ENCODE data around the gene MVB12B.

Gene MVB12B

DNA sequence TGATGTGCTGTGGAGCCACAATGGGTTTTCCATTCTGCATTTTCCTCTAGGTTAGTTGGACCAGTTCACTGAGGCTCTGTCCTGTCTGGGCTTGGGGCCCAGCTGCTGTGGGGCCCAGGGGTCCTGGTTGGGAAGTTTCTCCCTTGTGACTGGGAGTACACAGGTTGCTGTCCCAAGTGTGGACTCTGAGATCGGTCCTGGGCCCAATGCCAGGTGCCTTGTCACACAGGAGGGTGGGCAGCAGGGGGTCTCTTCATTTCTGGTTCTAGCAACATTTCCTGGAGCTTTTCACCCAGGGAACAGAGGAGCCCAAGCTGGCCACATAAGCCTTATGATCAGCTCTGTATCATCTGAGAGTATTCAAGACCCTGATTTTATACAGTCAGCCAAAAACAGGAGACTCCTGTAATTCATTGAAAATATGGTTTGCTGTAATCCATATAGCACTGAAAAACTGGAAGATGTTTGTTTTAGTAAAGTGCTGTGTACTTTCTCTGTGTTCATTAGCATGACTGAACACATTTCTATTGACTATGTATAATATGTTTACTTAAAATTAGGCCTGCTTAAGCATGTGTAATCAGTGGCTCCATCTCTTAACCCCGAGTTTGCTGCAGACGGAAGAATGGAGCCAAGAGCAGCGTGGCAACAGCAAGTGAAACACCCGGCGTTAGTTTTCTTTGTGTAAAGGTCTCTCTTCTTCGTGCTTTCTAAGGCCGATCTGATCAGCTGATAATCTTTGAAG is 62.5 kb downstream of the MVB12B start:
- no peak for DNase-seq

DNA sequence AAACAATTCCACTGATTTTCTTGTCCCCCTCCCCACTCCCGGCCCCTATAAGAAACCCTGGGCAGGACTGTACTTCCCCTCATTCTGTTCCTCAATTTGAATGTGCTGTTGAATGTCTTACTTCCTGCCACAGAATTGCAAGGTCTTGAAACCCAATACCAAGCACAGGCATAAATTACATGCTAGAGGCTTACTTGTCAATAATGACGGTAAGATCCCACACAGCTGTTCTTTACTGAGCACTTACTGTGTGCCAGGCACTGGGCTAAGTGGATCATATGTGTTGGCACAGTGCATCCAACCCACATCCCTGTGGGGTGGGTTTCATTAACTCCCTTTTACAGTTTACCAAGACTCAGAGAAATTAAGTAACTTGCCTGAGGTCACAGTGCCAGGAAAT is 63.4 kb downstream of the MVB12B start:
- DNase-seq, result no peak

DNA sequence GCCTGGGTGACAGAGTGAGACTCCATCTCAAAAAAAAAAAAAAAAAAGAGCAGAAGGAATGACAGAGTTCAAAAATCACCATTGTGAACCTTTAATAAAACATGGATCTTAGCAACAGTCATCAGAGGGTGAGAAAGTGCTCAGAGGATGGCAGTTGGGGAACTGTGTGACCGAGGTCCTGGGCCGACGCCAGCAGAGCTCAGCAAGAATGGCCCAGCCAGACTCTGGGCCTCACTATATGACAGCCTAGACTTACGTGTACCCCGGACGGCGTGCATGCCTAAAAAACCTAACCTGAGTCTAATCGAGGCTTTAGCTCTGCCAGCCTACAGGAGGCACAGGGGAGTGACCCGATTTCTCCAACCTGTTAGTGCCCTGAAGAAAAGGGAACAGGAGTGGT is 64.3 kb downstream of the MVB12B start:
- no peak for DNase-seq

DNA sequence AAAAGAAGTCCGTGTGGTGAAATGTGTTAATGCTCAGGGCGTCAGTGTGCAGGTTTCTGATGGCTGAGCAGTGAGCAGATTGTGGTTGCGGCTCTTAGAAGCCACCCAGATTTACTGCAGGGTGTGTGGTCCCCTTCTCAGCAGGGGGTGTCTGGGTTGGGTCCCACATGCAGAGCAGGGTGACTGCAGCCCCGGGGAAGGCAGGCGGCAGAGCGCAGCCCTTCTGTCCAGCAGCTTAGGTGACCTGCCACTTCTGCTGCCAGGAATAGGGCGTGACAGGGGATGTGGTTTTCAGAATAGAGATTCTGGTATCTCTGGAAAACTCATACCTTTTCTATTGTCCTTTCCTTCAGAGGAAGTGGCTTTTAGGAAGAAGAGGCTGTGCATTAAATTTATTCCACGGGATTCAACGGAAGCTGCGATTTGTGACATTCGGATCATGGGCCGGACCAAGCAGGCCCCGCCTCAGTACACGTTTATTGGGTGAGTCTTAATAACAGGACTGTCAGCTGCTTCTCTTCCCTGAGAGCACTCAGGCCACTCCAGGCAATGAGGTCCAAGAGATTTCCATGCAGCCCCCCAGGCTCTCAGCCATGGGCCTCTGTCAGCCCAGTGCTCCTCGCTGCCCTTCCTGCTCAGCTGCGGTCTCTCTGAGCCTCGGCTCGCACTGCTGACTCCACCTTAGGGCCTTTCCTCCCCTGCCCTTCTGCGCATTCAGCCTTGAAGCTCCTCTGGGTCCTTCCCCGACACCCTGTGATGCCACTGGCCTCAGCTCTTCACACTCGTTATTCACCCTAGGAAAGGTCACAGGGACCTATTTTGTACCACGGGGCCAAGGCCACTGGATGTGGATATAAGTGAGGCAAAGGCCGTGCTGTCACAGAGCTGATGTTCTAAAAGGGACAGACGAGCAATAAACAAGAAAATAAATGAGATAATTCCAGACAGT is 65.4 kb downstream of the MVB12B start:
- DNase-seq, result no peak

DNA sequence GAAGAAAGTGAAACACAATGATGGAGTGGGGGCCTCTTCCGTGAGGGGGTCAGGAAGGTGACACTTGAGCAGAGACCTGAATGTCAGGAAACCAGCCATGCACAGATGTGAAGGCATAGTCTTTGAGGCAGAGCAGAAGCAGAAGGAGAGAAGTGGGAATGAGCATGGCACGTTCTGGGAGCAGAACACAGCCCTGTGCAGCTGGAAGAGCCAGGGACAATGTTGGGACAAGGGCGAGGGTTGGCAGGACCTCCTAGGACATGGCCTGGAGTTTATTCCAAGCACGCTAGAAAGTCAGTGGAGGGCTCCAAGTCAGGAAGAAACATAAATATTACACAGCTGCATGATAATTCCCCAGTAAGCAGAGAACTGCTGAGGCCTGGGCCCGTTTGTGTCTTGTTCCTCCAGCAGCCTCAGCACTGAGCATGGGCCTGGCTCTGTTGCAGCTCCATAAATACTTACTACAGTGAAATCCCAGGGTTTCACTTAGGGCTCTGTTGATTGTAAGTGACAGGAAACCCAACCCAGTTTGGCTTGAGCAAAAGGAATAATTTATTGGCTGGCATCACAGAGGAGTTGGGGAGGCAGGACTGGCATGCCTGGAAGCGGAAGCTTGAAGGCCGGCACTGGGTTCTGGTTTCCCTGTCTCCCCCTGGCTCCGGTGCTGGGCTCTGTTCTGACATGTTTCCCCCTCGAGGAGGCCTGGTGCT is 66.2 kb downstream of the MVB12B start:
- DNase-seq, result no peak

DNA sequence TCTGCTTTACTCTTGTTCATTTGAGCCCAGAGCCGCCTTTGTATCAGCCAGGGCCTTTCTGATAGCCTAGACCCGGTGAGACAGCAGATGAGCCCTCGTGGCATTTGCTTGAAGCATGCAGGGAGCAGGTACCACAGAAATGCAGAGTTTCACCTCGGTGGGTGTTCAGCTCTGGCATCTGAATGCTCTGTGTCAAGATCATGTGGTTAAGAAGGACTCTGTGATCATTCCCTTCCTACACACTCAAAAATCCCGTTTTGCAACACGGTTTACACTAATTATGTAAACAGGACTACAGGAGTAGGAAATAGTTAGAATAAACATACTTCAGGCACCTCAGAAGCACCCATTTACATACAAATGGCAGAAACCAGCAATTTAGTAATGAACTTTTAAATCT is 67.2 kb downstream of the MVB12B start:
- DNase-seq, result no peak

DNA sequence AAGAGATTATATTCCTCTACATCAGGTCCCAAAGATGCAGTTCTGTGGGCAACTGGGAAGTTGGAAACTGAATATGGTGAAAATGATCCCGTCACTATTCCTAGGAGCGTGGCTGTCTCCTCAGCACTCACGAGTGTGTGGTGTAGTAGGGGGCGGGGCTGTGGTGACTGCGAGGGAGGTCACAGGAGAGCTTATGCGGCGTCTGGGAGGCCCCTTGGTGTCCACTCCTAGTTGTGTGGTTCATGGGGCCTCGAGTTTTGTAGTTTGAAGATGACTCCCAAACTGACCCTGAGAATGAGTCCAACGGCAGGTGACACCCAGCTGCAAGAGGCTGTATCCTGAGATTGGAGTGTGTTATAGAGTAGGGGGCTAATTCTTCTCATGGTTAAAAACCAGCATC is 68.2 kb downstream of the MVB12B start:
- no peak for DNase-seq

DNA sequence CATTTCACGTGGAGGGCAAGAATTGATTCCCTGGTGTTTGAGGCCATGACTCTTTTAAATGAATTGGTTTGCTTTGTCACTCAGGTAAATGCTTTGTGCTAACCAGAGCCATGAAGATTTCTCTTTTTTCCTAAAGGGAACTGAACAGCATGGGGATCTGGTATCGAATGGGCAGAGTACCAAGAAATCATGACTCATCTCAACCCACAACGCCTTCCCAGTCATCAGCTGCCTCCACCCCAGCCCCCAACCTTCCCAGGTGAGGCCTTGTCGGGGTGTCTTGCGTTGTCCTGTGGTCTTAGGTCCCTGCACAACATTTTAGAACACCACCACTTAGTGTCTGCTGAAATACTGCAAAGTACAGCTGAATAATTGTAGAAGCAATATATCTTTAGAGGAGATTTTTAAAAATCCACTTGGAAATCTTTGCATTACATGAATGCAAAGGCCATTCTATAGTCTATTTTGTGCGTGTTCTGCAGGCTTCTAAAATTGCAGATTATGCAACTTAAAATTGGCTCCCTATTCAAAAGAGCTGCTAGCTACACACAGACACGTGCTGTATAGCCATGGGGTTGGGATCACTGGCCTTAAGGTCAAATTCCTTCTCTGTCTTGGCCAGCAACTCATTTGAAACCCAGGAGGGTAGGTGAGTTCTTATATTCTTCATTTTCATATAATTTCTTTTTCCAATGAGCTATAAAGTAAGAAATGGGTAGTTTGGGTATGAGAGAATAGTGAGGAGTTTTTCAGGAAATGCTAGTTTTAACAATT is 69.0 kb downstream of the MVB12B start:
- no peak for DNase-seq

DNA sequence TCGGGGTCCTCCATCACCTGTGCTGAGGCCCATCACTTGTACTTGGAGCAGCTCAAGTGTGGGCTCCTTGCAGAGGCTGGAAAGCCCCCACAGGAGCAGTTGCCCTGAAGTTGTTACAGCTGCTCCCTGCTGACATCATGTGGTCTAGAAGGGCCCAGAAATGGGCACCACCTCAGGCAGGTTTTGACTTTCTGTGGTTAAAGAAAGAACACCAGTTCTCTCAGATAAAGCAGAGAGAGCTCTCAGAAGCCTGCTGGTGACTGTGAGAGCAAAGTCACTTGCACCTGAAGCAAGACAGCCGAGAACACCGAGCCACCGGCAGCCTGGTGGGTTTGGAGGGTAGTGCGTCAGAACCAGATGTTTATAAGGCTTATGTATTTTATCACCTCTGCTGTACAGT is 70.4 kb downstream of the MVB12B start:
- no peak for DNase-seq

DNA sequence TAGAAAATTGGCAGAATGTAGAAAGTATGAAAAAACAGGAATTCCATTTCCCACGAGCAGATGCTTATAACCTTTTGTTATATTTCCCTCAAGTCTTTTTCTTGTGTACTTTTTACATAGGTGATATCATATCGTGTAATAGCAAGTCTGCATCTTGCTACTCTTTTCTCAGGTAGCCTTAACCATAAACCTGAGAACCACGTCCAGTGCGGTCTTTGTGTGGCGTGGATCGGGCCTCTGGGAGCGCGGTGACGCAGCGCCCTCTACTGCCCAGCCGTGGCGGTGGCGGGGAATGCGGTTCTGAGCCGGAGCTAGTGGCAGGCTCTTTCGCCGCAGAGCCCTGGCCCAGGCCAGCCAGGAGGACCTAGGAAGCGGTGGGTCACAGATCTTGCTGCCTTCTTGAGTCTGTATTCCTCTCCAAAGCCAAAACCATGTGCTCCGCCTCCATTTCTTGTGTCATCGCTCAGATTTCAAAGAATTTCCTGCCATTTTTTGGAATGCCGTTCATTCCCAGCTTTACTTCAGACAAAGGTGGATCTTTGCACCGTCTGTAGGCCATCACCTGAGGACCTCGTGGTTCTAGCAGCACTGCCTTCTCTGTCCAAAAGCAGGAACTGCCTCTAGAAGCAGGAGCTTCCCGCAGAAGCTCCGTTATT is 71.9 kb downstream of the MVB12B start:
- DNase-seq, result no peak

DNA sequence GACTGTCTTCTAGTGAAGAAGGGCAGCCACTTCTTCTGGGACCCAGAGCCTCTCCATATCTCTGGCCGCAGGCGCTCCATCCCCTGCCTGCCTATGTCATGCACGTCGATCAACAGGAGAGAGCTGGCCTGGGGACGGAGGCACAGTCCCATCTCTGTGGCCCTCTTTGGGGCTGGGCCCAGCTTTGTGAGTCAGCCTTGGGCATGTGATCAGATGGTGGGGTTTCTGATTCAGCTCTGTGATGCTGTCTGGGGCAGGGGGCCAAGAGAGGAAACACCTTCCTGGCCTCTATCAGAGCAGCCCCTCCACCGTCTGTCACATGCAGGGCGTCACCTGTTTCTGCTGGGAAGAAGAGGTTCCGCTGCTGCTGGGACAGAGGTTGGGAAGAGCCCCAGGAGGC is 72.6 kb downstream of the MVB12B start:
- no peak for DNase-seq

DNA sequence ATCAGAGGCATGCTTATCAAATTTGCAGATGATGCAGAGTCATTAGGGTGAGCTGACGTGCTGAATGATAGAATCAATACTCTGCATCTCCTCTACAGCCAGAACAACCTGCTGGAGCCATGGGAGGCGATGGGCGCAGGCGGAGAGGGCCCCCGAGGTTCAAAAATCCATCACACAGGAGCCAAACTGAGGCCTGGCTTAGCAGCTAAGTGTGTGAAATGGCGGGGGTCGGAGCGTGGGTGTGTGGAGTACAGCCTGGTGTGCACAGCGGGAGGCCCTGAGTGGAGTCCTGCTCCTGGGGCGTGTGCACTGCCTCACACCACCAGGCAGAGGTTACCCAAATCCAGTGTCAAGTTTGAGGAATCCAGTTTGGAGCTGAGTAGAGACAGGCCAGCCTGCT is 73.2 kb downstream of the MVB12B start:
- DNase-seq, result no peak

DNA sequence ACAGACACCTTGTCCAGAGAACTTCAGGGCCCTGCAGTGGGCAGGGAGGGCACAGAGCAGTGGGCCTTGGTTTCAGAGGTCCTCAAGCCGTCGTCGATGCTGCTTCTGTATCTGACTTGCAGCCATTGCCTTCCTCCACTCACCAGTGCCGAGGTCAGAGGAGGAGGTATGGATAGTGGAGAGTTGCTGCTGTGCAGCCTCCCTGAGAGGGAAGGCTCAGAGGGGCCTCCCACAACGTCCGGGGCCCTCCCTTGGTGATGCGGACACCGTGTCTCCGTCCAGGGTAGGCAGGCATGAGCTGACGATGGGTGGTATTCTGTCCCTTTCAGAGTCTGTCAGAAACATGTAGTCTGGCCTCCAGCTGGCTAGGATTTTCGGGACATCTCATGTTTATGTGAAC is 73.9 kb downstream of the MVB12B start:
- no peak for DNase-seq

DNA sequence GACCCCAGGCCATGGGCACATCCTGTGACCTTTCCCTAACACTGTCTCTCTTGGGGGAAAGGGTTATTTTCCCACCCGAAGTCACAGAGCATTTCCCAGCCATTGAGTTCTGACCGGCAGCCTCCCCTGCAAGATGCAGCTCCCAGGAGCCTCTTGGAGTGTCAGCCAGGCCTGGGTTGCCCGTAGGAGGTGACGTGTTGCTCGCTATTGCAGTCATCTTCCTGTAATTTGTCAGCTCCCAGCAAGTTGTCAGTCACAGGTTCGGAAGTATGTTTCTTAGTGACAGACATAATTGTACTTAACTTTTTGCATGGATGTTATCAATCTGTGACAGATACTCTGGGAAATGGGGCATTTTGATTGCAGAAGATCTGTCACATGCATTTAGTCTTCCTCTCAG is 74.5 kb downstream of the MVB12B start:
- no peak for DNase-seq

DNA sequence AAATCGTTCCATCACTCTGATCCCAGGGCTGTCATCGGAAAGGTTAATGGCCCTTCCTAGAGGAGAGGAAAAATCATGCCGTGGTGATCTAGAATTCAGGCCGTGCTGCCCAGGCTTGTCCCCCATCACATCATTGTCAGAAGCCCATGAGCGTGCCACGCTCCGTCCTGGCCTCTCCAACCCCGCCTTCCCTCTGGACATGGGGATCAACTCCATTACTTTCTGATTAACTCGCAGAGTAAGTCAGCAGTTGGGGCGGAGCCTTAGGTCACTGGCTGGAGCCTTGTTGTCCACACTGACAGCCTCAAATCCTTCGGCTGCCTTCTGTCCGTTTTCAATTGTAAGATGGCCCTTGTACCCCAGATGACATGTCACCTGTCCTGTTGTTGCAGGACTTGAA is 75.0 kb downstream of the MVB12B start:
- no peak for DNase-seq

DNA sequence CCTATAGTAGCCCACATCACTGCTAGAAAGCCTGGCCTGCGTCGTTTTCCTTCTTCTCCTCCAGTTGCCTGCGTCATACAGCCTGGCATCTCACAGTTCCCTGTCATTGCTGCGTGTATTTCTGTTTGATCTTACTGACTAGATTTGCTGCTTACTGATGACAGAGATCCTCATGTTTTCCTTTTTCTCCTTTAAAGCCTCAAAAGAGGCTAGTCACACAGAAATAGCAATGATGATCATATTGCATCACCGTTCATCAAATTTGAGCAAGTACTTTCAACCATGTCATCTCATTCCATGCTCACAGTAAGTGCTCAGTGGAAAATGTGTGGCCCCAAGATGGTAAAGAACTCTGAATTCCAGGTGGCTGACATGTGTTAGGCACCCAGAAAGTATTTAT is 76.8 kb downstream of the MVB12B start:
- DNase-seq, result no peak

DNA sequence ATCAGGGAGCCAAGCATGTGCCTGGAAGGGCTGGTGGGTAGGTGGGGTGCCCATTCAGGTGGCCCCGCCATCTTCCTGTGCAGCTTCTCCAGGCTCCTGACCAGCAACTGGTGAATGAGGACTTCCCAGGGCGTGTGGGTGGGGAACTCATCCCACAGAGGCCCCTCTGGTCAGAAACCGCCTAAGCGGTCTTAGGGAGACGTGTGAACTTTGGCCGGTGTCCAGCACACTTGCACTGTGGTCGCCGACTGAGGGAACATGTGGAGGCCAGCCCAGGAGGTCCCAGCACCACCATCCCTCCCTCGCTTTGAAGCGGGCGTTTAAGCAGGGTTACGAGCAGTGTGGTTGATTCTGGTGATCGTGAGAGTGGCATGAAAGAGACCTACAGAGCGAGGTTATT is 77.8 kb downstream of the MVB12B start:
- DNase-seq, result no peak

DNA sequence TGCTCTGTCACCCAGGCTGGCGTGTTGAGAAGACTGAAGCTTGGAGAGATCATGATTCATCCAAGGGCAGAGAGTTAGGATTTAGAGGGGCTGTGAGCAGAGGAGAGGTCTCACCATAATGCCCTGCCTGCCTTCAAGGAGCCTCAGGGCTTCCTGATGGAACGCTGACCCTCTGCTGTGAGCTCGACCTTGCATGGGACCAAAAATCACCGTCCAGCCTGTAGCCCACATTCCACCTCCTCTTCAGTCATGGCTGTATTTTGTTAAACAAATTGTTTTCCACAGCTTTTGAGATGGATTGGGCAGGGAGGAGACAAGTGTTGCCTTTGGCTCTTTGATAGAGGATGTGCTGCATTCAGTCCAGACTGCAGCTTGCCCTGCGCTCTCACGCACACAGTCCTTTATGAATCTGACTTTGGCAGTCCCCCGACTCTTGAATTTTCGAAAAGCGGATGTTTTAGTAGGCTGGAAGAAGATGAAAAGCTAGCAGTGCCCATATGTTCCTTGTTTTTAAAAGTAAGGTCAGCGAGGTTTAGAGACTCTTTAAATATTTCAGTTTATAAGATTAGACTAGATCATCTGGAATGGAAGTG is 79.5 kb downstream of the MVB12B start:
- DNase-seq, result no peak

DNA sequence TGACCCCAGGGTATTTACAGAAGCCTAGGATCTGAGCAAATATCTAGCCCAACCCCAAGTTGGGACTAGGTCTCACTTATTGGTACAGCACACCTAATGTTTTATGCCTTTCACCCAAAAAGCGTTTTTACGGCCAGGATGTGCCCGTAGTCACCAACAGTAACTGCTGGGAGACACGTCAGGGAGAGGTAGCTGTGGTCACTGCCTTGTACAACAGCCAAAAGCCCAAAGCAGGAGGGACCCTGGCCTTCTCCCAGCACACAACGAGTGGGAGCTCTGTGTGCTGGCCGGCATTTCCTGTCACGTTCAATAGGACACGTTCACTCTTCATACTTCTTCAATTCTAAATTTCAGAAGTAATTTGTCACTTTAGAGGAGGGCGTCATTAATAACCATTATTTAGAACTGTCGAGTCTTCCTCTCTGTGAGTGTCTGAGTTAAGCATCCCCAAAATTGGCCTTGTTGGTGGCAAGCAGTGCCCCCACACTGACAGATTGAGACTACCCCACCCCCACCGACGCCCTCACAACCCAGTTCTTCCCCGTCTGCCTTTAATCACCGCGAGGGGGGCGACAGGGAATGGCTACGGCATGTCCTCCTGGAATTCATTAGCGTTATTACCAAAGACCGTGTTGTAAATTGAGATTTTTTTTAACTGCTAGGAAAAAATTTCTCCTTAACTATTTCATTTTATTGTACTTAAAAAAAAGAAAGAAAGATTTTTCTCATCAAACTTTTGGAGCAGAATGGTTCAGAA is 80.7 kb downstream of the MVB12B start:
- DNase-seq, result no peak

DNA sequence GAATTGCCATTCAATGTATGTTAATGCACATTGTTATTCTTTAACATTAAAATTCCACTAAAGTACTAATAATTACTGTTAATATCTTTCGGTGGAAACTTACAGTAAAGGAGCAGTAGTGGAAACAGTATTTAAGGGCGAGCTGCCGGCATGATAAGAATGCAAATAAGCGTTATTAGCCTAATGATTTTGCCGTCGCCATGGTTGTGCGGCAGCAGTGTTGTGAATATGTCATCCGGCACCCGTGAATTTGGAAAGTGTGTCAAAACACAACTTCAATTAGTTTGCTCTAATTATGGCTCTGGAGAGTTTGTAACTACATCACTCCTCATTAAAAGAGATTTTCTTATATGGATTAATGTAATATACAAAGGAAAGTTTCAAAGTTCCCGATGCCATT is 81.4 kb downstream of the MVB12B start:
- DNase-seq, result no peak

DNA sequence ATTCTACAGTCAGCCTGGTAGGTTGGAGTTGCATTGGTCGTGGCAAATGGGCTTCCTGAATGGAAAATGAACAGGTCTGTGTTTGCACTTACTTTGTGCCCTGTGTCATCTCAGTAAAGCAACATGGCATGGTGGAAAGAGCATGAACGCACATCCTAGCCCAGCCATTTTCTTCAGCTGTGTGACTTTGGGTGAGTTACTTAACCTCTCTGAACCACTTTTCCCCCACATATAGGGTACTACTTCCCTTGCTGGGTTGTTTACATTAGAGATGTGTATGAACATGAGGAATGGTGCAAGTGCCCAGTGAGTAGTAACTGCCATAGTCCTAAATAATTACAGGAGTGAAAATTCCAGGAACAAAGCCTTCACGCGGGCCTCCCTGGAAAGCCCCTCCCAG is 83.6 kb downstream of the MVB12B start:
- no peak for DNase-seq
